B cell (primary cell): ENCODE results near the gene SDK2. TPM values are rescaled to one million over a fixed set of nuclear protein-coding genes. Genes with fewer than 3 reads are reported as not detected.

Experiments used
- ATAC-seq: fragments of 200-7000 bp; cut with Tn5 transposase; one replicate; pipeline ENCODE4 v1.10.0; 2021; ENCODE audit warnings: low read depth, mild to moderate bottlenecking, moderate number of reproducible peaks, moderate library complexity
- CTCF ChIA-PET: fragments of 350-600 bp; sonication (Branson Sonifier 250); formaldehyde crosslinking; loops from one replicate; lab custom pipeline; 2021; ENCODE audit warnings: antibody characterized with exemption, inconsistent platforms; lab: Charles Lee
- POLR2A ChIA-PET: fragments of 350-600 bp; sonication (Branson Sonifier 250); formaldehyde crosslinking; loops from one replicate; lab custom pipeline; 2021; ENCODE audit warnings: antibody characterized with exemption; lab: Charles Lee
- DNase-seq: peaks from one replicate; pipeline ENCODE4 v3.0.0; 2013
- H2AFZ ChIP-seq: 2 replicates; pipeline ENCODE4 v1.6.1; 2012; ENCODE audit warnings: mild to moderate bottlenecking, low read depth, low read length; ENCODE audit not compliant: insufficient read depth, poor library complexity, severe bottlenecking
- H3K27ac ChIP-seq, 2 donors: 1 replicate in 1 of 2; 2 replicates in 1 of 2; pipeline ENCODE4 v1.5.1; 2012 to 2013; ENCODE audit warnings: low read length in 2 of 2, mild to moderate bottlenecking in 2 of 2, moderate library complexity in 1 of 2
- H3K27me3 ChIP-seq, 4 experiments: fragments of 200-600 bp in 1 of 4; sonication (generic) in 1 of 4; replicated peaks in 1 of 4; 1 replicate in 2 of 4; 2 replicates in 2 of 4; pipeline versions ENCODE4 v1.6.1 to v1.7.0; 2013 to 2016; ENCODE audit warnings: low read length in 3 of 4, mild to moderate bottlenecking in 2 of 4, mixed read lengths in 1 of 4, moderate library complexity in 1 of 4; ENCODE audit not compliant: insufficient read depth in 4 of 4, control insufficient read depth in 3 of 4; ENCODE audit errors: control extremely low read depth in 1 of 4
- H3K36me3 ChIP-seq, 2 experiments: replicated peaks in 1 of 2; 1 replicate in 1 of 2; 2 replicates in 1 of 2; pipeline versions ENCODE4 v1.6.1 to v1.7.1; 2013; ENCODE audit warnings: low read length in 1 of 2; ENCODE audit not compliant: insufficient read depth in 2 of 2, control insufficient read depth in 1 of 2; ENCODE audit errors: control extremely low read depth in 1 of 2, extremely low read depth in 1 of 2
- H3K4me1 ChIP-seq, 2 donors: fragments of 200-600 bp in 1 of 2; sonication (generic) in 1 of 2; 1 replicate in 1 of 2; 2 replicates in 1 of 2; pipeline versions ENCODE4 v1.5.1 to v1.6.1; 2013 to 2017; ENCODE audit warnings: low read length in 2 of 2; ENCODE audit not compliant: control insufficient read depth in 2 of 2, insufficient read depth in 2 of 2
- H3K4me2 ChIP-seq: replicated peaks from 2 replicates; pipeline ENCODE3; 2012; ENCODE audit warnings: mild to moderate bottlenecking, low read depth, low read length; ENCODE audit not compliant: poor library complexity, severe bottlenecking
- H3K4me3 ChIP-seq, 5 experiments: fragments of 200-600 bp in 1 of 5; sonication (generic) in 1 of 5; 1 replicate in 3 of 5; 2 replicates in 2 of 5; pipeline versions ENCODE4 v1.5.1 to v1.7.0; 2011 to 2016; ENCODE audit warnings: low read length in 4 of 5, mild to moderate bottlenecking in 4 of 5, low read depth in 2 of 5, control low read depth in 1 of 5, moderate library complexity in 1 of 5; ENCODE audit not compliant: insufficient read depth in 1 of 5; ENCODE audit errors: control extremely low read depth in 1 of 5, extremely low read depth in 1 of 5
- H3K79me2 ChIP-seq: fragments of 200-600 bp; sonication (generic); one replicate; pipeline ENCODE4 v1.6.0; 2016; ENCODE audit warnings: low read length; ENCODE audit not compliant: control insufficient read depth, insufficient read depth
- H3K9ac ChIP-seq: fragments of 200-600 bp; sonication (generic); 2 replicates; pipeline ENCODE4 v1.6.1; 2017; ENCODE audit warnings: mild to moderate bottlenecking, low read length, moderate library complexity
- H3K9me3 ChIP-seq, 3 donors: one replicate each; pipeline versions ENCODE4 v1.6.1 to v1.7.1; 2013; ENCODE audit warnings: low read length in 2 of 3; ENCODE audit not compliant: control insufficient read depth in 2 of 3, insufficient read depth in 1 of 3; ENCODE audit errors: control extremely low read depth in 1 of 3
- H4K20me1 ChIP-seq: 2 replicates; pipeline ENCODE4 v1.6.0; 2012; ENCODE audit warnings: mild to moderate bottlenecking, low read length; ENCODE audit not compliant: insufficient read depth, control insufficient read depth, poor library complexity, severe bottlenecking
- H3K27ac Mint-ChIP-seq: one replicate; pipeline ENCODE4 v1.8.0; 2021; ENCODE audit warnings: mixed read lengths
- H3K27me3 Mint-ChIP-seq: one replicate; pipeline ENCODE4 v1.8.0; 2021; ENCODE audit warnings: mixed read lengths
- H3K4me1 Mint-ChIP-seq: one replicate; pipeline ENCODE4 v1.8.0; 2021; ENCODE audit warnings: mixed read lengths
- H3K4me3 Mint-ChIP-seq: one replicate; pipeline ENCODE4 v1.8.0; 2021; ENCODE audit warnings: mixed read lengths
- H3K9me3 Mint-ChIP-seq: one replicate; pipeline ENCODE4 v1.8.0; 2022; ENCODE audit warnings: mixed read lengths; ENCODE audit not compliant: insufficient read depth
- EZH2 ChIP-seq: IDR thresholded peaks from 2 replicates; pipeline ENCODE4 v1.6.1; 2012; ENCODE audit warnings: borderline replicate concordance, low read depth, mild to moderate bottlenecking, moderate library complexity, low read length; ENCODE audit not compliant: insufficient read depth, poor library complexity, severe bottlenecking
- WGBS: methylation state at CpG from one replicate; pipeline ENCODE4 v1.1.5; 2013; ENCODE audit warnings: missing lambda C conversion rate; ENCODE audit not compliant: insufficient coverage; 5-methylcytosine and 5-hydroxymethylcytosine counted together
- intact Hi-C: fragments of 100-400 bp; cut with micrococcal nuclease; formaldehyde crosslinking; loops from one replicate; pipeline ENCODE4 v1.10.0; 2022
- polyA plus RNA-seq: library from polyadenylated mRNA; depleted of rRNA; stranded (reverse); fragments of >200 nt; gene quantifications from 2 replicates; pipeline ENCODE4 v1.2.3, GENCODE V29; 2012
- total RNA-seq, 2 donors: library from RNA; stranded (reverse); fragments of 120-200 nt in 1 of 2; gene quantifications; 1 replicate in 1 of 2; 2 replicates in 1 of 2; pipeline versions ENCODE4 v1.2.3 to v1.2.4, GENCODE V29; 2013 to 2022
- TF ChIP-seq, protein P1 (sequence below): fragments of 200-600 bp; IDR thresholded peaks from one replicate; pipeline ENCODE4 v1.8.0; 2022; ENCODE audit warnings: antibody characterized with exemption, mild to moderate bottlenecking

Gene SDK2
- total and polyA plus RNA-seq, 2 donors (not counting 1 experiment from before 2014, with no cell fraction given), result 3.2 to 13.0 TPM

DNA sequence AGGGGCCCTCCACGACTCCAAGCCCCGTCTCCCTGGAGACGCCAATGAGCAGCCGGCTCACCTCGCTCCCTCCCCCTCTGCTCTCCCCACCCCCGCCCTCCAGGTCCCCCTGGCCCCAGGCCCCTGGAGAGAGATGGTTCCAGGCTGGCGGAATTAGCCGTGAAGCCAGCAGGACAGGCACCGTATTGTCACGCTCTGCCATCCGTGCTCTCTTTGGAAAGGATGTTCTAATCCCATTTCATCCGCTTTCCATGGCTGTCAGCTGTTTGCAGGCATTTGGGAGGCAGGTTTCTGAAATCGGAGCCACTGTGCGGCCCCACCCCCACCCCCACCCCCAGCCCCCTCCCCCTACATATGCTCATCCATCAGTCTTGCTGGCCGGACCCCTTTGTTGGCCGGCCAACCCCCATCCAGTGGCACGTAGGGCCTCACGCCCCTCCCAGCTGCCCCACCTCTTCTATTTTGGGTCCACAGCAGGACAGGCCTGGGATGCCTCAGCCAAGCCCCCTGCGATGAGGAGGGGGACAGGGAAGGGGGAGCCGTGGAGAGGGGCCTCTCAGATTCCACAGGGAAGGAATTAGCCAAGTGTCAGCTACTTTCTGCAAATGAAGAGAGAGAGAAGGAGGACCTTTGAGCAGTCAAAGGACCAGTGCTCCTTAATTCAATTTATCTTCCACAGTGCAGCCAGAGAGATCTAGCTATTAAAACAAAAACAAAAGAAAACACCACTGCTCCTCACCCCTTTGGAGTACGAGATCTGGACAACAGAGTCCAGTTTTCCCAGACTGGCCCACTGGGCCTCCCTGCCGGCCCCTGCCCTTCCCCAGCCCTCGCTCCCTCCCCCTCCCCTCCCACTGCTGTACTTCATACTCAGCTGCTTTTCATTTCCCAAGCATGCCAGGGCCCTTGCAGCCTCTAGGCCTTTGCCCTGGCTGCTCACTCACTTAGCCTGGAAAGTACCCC lies 30.7 kb downstream of the SDK2 start:
- Histone ChIP-seq H3K79me2 (peaks cover 69% of the 10 kb centered on the region), H3K36me3 (no peaks in the 10 kb centered on the region), H3K27ac (no peak overlapping the region), H4K20me1 (peaks cover 31% of the 10 kb centered on the region), H3K4me2 (no peak overlapping the region), H3K4me3 (no peak overlapping the region), H3K27me3 (peaks cover 0 to 1% (median 0%) of the 10 kb centered on the region in 4 experiments), H3K9ac (no peak overlapping the region), H2AFZ (no peak overlapping the region), H3K4me1 (peaks cover 13 to 21% of the 10 kb centered on the region in 2 donors), H3K9me3 (peaks cover 0 to 8% (median 0%) of the 10 kb centered on the region in 3 donors)
- ATAC-seq (no peak), DNase-seq (no peak)
- intact Hi-C loops, result no loop called here
- 92% methylated on average over 10 of the region's 23 CpGs for WGBS
- Mint-ChIP-seq H3K27me3 (peaks cover 6% of the 10 kb centered on the region), H3K9me3 (no peaks in the 10 kb centered on the region), H3K4me3 (no peak overlapping the region), H3K4me1 (peaks cover 25% of the 10 kb centered on the region), H3K27ac (no peak overlapping the region)
- TF ChIP-seq EZH2, result no peak
- TF ChIP-seq, protein P1, sequence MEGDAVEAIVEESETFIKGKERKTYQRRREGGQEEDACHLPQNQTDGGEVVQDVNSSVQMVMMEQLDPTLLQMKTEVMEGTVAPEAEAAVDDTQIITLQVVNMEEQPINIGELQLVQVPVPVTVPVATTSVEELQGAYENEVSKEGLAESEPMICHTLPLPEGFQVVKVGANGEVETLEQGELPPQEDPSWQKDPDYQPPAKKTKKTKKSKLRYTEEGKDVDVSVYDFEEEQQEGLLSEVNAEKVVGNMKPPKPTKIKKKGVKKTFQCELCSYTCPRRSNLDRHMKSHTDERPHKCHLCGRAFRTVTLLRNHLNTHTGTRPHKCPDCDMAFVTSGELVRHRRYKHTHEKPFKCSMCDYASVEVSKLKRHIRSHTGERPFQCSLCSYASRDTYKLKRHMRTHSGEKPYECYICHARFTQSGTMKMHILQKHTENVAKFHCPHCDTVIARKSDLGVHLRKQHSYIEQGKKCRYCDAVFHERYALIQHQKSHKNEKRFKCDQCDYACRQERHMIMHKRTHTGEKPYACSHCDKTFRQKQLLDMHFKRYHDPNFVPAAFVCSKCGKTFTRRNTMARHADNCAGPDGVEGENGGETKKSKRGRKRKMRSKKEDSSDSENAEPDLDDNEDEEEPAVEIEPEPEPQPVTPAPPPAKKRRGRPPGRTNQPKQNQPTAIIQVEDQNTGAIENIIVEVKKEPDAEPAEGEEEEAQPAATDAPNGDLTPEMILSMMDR, result no peak
- ChIA-PET POLR2A (interaction anchor here (0.7 kb wide), 1 partner anchor 18 kb away, joined by 5 read pairs; no protein-coding TSS in a partner anchor), CTCF (interaction anchor here (1.1 kb wide), 1 partner anchor 20 kb away, joined by 3 read pairs; no protein-coding TSS in a partner anchor)

DNA sequence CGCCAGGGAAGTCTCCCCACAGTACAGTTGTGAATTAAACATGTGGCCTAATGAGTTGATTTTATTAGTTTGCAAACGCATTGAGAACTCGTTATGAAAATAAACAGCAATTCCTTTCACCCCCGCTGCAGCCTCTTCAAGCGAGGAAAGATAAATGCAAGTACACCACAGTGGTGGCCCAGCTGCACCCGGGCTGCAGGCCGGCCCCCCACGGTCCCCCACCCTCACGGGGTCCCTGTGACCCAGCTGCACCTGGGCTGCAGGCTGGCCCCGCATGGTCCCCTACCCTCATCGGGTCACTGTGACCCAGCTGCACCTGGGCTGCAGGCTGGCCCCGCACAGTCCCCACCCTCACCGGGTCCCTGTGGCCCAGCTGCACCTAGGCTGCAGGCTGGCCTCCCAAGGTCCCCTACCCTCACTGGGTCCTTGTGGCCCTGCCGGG lies 32.2 kb downstream of the SDK2 start:
- peaks cover 60% of the 10 kb centered on the region for H3K79me2 ChIP-seq
- H3K4me3 Mint-ChIP-seq, result no peak overlapping the region
- no peak overlapping the region for H3K9ac ChIP-seq
- TF ChIP-seq, protein P1, result no peak
- TF ChIP-seq EZH2, result no peak
- H3K4me2 ChIP-seq, result peak overlapping the region; percentile 25
- POLR2A ChIA-PET, result no interaction called here
- no peaks in the 10 kb centered on the region for H3K9me3 ChIP-seq
- no peaks in the 10 kb centered on the region for H3K36me3 ChIP-seq
- CTCF ChIA-PET, result no interaction called here
- H4K20me1 ChIP-seq, result peaks cover 16% of the 10 kb centered on the region
- H3K27ac ChIP-seq, result no peak overlapping the region
- 15% methylated on average over 6 of the region's 14 CpGs for WGBS
- peaks cover 6% of the 10 kb centered on the region for H3K27me3 Mint-ChIP-seq
- H3K27me3 ChIP-seq, result no peaks in the 10 kb centered on the region
- intact Hi-C loops, result no loop called here
- H3K27ac Mint-ChIP-seq, result no peak overlapping the region
- DNase-seq, result no peak
- no peaks in the 10 kb centered on the region for H3K9me3 Mint-ChIP-seq
- H3K4me1 Mint-ChIP-seq, result peaks cover 31% of the 10 kb centered on the region
- no peak overlapping the region for H3K4me3 ChIP-seq
- H3K4me1 ChIP-seq, result peaks cover 12 to 19% of the 10 kb centered on the region in 2 donors
- H2AFZ ChIP-seq, result no peak overlapping the region
- ATAC-seq, result no peak
